HEK293 (cell line): ENCODE measurements around the gene PACRG.

ENCODE experiments used
- GLIS2 ChIP-seq: fragments of 450-650 bp; formaldehyde crosslinking; IDR thresholded peaks from 2 replicates; pipeline ENCODE4 v1.5.1; 2016; ENCODE audit warnings: missing biosample characterization, missing genetic modification characterization
- SP3 ChIP-seq: fragments of 450-650 bp; formaldehyde crosslinking; IDR thresholded peaks from 2 replicates; pipeline ENCODE4 v1.5.1; 2016; ENCODE audit warnings: missing biosample characterization, missing genetic modification characterization
- ZNF112 ChIP-seq: fragments of 450-650 bp; formaldehyde crosslinking; IDR thresholded peaks from 2 replicates; pipeline ENCODE4 v1.5.0; 2017; ENCODE audit warnings: missing biosample characterization, missing genetic modification characterization

DNA sequence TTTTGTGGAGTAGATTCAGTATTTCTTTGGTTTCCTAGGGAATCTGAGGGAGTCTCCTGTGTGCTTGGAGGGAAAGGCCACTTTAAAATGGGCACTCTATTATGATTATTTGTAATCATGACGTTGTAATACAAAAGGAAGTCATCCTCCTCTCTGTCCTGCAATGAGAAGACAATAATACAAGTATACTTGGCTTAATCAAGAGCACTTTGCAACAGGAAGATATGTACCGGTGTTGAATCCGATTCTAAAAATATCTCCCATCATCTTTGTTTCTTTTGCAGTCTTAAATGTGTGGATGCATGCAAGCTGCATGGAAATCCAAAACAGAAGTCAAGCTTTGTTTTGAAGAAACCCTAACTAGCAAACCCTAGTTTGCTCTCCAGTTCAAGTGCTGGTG lies 592.6 kb downstream of the PACRG start:
- TF ChIP-seq GLIS2 (no peak), SP3 (tag by site-specific recombination) (no peak), ZNF112 (tag by site-specific recombination) (no peak)
